ENCODE results near the gene CBX8.

Gene CBX8

DNA sequence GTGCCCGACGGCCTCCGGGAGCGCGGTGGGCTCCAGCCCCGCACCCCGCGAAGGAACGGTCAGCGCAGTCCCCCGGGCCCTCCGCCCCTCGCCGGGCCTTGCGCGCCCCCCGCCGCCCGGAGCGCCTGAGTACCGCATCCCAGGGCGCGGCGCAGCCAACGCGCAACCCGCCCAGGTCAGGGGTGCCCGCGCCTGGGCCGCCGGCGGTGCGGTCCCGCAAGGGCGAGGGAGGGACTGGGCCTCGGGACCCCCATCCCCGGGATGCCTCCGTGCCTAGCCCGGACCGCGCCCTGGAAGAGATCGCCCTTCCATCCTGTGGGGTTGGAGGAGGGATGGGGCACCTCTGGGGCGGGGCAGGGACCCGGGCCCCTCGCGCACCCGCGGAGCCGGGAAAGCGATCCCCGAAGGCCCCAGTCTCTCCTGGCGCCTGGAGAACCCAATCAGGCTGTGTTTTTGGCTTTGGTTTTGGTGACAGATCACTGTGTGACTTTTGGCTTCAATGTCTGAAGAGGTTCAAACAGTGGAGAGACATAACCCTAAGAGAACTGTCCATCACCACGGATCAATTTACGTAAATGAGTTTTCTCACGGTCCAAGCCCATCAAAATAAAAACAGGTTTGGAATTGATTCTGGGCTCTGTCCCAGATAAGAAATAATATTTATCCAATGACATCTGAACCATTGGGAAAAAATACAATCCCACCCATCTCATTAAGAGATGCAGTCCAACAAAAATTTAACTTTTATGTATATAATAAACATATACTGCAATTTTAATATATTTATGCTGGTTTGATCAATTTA, 48.4 kb downstream of the CBX8 start:
- Mint-ChIP-seq H3K36me3 (ENCODE audit: low read depth) (no peaks in the 10 kb centered on the region), H3K27me3 (peaks cover 83% of the 10 kb centered on the region), H3K9me3 (no peaks in the 10 kb centered on the region), H3K4me1 (ENCODE audit: low read depth) (peaks cover 6% of the 10 kb centered on the region), H3K4me3 (no peak overlapping the region), H3K27ac (no peak overlapping the region)
- intact Hi-C loops (cut with micrococcal nuclease): no loop called here

DNA sequence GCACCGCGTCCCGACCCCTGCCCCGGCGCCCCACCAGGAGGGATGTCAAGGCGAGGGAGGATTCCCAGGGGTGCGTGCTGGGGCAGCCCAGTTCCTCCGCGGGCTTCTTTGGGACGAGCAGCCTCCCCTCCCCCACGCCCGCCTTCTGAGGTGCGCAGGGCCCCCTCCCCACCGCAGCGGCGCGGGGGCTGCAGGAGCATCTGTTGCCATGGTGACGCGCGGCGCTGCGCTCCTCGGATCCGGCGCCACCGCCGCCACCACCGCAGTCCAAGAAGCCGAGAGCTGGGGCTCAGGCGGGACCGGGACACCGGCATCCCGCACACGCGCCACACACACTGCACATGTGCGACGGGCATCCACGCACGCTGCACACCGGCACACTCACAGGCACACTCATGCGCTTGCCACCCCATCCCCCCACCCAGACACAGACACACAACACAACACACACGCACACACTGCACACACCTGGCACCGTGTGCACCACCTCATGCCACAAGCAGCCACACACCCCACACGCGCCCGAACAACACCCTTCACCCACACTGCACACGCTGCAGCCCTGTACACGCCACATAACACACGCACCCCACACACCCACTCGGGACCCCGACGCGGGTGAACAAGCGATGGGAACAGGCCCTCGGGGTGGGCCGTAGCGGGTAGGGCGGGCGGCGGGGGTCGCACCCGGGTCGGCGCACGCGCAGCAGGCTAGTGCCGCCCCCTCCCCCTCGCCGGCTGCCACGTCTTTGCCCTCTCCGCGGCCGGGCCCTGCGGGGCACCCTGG, 49.2 kb downstream of the CBX8 start:
- H3K9me3 Mint-ChIP-seq: no peaks in the 10 kb centered on the region
- H3K27me3 Mint-ChIP-seq: peaks cover 83% of the 10 kb centered on the region
- no peaks in the 10 kb centered on the region for H3K36me3 Mint-ChIP-seq (ENCODE audit: low read depth)
- intact Hi-C loops (cut with micrococcal nuclease): loop anchor here (2.0 kb wide), 2 partner anchors 223 to 245 kb away; no protein-coding TSS in a partner anchor
- H3K27ac Mint-ChIP-seq: no peak overlapping the region
- H3K4me1 Mint-ChIP-seq (ENCODE audit: low read depth): peaks cover 6% of the 10 kb centered on the region
- no peak overlapping the region for H3K4me3 Mint-ChIP-seq

DNA sequence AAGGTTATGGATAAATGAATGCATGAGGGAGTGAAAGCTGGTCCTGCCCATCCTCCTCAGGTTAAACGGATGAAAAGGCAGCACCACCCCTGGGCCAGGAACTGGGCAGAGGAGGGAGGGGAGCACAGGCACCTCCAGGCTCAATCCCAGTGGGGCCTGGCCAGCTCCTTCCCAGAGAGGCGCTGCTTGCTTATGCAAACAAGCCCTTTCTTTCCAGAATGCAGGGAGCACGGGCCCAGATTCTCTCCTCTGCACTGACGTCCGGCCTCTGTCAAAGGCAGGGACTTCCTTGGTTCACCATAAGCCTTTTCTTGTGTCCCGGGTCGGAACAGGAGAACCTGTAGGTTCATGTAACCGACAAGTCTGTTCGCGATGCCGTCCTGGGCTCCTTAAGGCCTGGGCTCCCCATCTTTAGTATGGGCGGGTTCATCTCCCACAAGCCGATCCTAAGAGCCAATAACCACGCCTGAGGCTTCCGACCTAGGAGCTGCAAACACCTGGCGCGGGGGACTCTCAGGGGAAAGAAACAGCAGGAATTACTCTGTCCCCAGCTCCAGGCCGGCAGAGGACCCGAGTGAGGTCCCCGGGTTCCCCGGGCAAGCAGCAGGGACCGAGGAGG, 49.9 kb downstream of the CBX8 start:
- H3K36me3 Mint-ChIP-seq (ENCODE audit: low read depth): no peaks in the 10 kb centered on the region
- peaks cover 82% of the 10 kb centered on the region for H3K27me3 Mint-ChIP-seq
- H3K4me1 Mint-ChIP-seq (ENCODE audit: low read depth): peaks cover 6% of the 10 kb centered on the region
- intact Hi-C loops (cut with micrococcal nuclease): loop anchor here (2.0 kb wide), 2 partner anchors 224 to 246 kb away; no protein-coding TSS in a partner anchor
- no peak overlapping the region for H3K4me3 Mint-ChIP-seq
- no peaks in the 10 kb centered on the region for H3K9me3 Mint-ChIP-seq
- no peak overlapping the region for H3K27ac Mint-ChIP-seq

DNA sequence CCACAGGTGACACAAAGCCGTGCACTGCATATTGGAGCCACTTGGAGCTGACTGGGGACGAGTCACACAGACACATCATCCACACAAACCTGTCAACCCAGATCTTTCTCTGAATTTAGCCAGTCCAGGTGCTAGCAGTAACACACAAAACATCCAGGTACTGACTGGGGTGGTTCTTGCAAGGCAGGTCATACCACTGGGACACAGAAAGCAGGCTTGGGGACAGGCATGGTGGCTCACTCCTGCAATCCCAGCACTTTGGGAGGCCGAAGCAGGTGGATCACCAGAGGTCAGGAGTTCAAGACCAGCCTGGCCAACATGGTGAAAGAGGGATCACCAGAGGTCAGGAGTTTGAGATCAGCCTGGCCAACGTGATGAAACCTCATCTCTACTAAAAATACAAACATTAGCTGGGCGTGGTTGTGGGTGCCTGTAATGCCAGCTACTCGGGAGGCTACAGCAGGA, 51.2 kb downstream of the CBX8 start:
- H3K4me3 Mint-ChIP-seq: no peak overlapping the region

DNA sequence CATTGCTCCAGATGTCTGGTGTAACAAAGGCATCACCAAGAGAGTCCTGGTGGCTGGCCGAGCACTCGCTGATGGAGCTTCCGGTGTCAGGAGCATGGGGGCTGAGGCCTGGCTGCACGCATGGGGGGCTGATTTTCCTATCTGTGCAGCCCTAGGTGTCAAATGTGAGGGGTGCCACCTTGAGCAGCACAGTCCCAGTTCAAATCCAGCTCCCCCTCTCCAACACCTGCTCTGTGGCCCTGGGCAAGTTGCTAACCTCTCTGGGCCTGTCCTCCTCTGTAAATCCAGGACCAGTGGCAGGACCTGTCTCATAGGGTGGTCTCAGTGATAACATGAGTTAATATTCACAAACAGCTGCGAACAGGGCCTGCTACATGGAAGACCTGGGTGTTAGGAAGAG, 53.3 kb downstream of the CBX8 start:
- peaks cover 89% of the 10 kb centered on the region for H3K27me3 Mint-ChIP-seq
- H3K27ac Mint-ChIP-seq: no peak overlapping the region
- H3K36me3 Mint-ChIP-seq (ENCODE audit: low read depth): no peaks in the 10 kb centered on the region
- H3K4me1 Mint-ChIP-seq (ENCODE audit: low read depth): peaks cover 6% of the 10 kb centered on the region
- intact Hi-C loops (cut with micrococcal nuclease): loop anchor here (5.0 kb wide), 1 partner anchor 174 kb away; no protein-coding TSS in a partner anchor
- no peaks in the 10 kb centered on the region for H3K9me3 Mint-ChIP-seq
- no peak overlapping the region for H3K4me3 Mint-ChIP-seq

More for the DNA sequence above, 51.2 kb downstream of the CBX8 start:
- H3K4me1 Mint-ChIP-seq (ENCODE audit: low read depth): peaks cover 6% of the 10 kb centered on the region
- no peaks in the 10 kb centered on the region for H3K9me3 Mint-ChIP-seq
- intact Hi-C loops (cut with micrococcal nuclease): loop anchor here (2.0 kb wide), 2 partner anchors 225 to 247 kb away; no protein-coding TSS in a partner anchor
- no peaks in the 10 kb centered on the region for H3K36me3 Mint-ChIP-seq (ENCODE audit: low read depth)
- no peak overlapping the region for H3K27ac Mint-ChIP-seq
- H3K27me3 Mint-ChIP-seq: peaks cover 82% of the 10 kb centered on the region

DNA sequence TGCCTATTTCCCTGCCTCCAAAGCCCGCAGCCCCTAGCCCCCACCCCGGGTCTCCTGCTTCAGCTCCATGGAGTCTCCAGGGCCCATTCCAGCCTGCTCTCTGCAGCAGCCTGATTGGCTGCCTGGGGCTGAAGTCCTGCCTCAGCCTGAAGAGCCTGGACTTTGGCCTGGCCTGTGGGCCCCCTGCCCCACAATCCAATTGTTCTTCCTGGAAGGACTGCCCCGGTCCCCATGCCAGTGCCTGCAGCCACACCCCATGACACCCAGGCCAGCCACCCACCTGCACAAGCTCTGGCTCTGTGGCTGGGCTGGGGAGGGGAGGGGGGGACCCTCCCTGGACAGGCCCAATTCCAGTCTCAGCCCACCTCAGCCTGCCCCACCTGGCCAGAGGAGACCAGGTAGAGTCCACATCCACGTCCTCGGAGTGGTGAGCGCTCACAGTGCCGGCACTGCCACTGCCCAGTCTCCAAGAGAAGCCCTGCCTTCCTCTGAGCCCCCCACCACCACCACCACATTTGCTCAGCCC, 53.9 kb downstream of the CBX8 start:
- no peaks in the 10 kb centered on the region for H3K9me3 Mint-ChIP-seq
- H3K27ac Mint-ChIP-seq: no peak overlapping the region
- H3K4me1 Mint-ChIP-seq (ENCODE audit: low read depth): peaks cover 6% of the 10 kb centered on the region
- H3K27me3 Mint-ChIP-seq: peaks cover 91% of the 10 kb centered on the region
- intact Hi-C loops (cut with micrococcal nuclease): loop anchor here (5.0 kb wide), 1 partner anchor 174 kb away; no protein-coding TSS in a partner anchor
- no peaks in the 10 kb centered on the region for H3K36me3 Mint-ChIP-seq (ENCODE audit: low read depth)
- H3K4me3 Mint-ChIP-seq: no peak overlapping the region

DNA sequence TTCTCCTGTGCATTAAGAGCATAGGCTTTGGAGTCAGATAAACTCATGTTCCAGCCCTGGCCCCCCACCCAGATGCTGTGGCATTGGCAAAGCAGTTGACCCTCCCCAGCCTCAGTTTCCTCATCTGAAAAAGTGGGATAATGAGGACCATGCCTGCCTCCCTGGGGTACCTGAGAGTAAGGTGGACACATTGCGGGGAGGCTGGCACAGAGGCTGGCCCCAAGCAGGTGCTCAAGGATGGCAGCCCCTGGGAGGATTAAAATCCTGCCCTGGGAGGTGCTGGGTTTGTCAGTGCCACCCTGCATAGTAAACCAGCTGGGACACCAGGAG, 54.3 kb downstream of the CBX8 start:
- no peak overlapping the region for H3K4me3 Mint-ChIP-seq
- H3K4me1 Mint-ChIP-seq (ENCODE audit: low read depth): peaks cover 1% of the 10 kb centered on the region
- no peak overlapping the region for H3K27ac Mint-ChIP-seq
- peaks cover 89% of the 10 kb centered on the region for H3K27me3 Mint-ChIP-seq
- intact Hi-C loops (cut with micrococcal nuclease): loop anchor here (5.0 kb wide), 1 partner anchor 175 kb away; no protein-coding TSS in a partner anchor
- H3K9me3 Mint-ChIP-seq: no peaks in the 10 kb centered on the region
- H3K36me3 Mint-ChIP-seq (ENCODE audit: low read depth): no peaks in the 10 kb centered on the region
